ENCODE results near the gene CALHM6. TPM values are rescaled to one million over a fixed set of nuclear protein-coding genes. Genes with fewer than 3 reads are reported as not detected.

The CALHM6 gene
- total and polyA plus RNA-seq, 2 of the 8 experiments (the other 6 are each of a cell fraction or from before 2014, with no cell fraction given) = 0.93 to 1.8 TPM

DNA sequence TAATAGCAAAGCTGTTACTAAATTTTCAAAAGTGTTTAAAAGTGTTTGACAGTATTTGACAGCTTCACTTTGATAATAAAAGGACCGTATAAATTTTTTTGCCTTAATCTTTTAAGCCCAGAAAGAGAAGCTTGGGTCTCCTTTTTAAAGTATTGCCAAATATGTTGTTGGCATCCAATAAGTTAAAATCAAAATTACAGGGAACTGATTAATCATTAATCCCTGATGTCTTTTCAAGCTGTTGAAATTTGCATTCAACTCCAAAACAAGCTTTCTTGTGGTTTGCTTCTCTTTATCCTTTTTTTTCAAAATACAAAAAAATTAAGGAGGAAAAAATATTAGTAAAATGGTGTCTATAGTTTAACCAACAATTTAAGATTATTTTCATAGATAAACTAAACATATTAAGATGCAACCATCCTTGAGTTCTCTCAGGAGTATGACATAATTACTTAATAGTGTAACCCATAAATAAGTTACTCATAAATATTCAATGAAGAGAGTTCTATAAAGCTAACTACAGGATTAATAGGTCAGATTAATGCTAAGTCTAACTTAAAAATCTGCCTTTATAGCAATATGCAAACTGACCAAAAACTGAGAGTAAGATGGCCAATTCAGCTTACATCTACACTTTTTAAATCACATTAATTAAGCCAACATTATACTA lies 27.0 kb upstream of the CALHM6 start:
- Histone ChIP-seq H3K18ac (ENCODE audit: extremely low read depth, low read length) (no peak overlapping the region), H3K27ac (ENCODE audit: low read depth, low read length) (no peak overlapping the region), H3K4me2 (ENCODE audit: insufficient read depth in 1 of 2, low read depth in 2 of 2, low read length in 2 of 2) (no peak overlapping the region), H4K91ac (replicated peaks; ENCODE audit: insufficient read length, low read length) (no peak overlapping the region), H4K8ac (ENCODE audit: extremely low read depth, insufficient read depth, low read length) (no peak overlapping the region), H2BK20ac (ENCODE audit: low read length) (no peak overlapping the region), H4K5ac (ENCODE audit: insufficient read length, low read depth, low read length) (no peak overlapping the region), H3K9ac (replicated peaks in 1 of 4; ENCODE audit: extremely low read depth in 1 of 4, low read depth in 3 of 4, low read length in 3 of 4) (no peak overlapping the region), H3K14ac (ENCODE audit: insufficient read length) (no peak overlapping the region), H3K56ac (replicated peaks; ENCODE audit: insufficient read length, low read depth, low read length) (no peak overlapping the region), H2AFZ (ENCODE audit: low read length) (no peak overlapping the region), H3K9me3 (ENCODE audit: insufficient read depth in 2 of 2, low read depth in 1 of 2, low read length in 1 of 2) (no peaks in the 10 kb centered on the region), H2BK12ac (ENCODE audit: low read depth, low read length) (no peak overlapping the region), H2BK120ac (replicated peaks; ENCODE audit: low read depth, low read length) (no peak overlapping the region), H3K4me1 (replicated peaks in 1 of 4; ENCODE audit: control insufficient read depth in 3 of 4, insufficient read depth in 4 of 4, low read length in 3 of 4) (peaks cover 0 to 12% (median 4%) of the 10 kb centered on the region in 4 experiments; a peak in 3 of 7 replicates), H2AK5ac (ENCODE audit: low read depth, low read length) (no peak overlapping the region), H3K4me3 (ENCODE audit: extremely low read depth in 1 of 4, insufficient read depth in 2 of 4, low read depth in 3 of 4, low read length in 4 of 4) (no peak overlapping the region), H3K4ac (replicated peaks; ENCODE audit: insufficient read length, low read depth, low read length) (no peak overlapping the region), H4K20me1 (replicated peaks in 1 of 2; ENCODE audit: control insufficient read depth in 1 of 2, insufficient read depth in 2 of 2, low read length in 2 of 2) (no peaks in the 10 kb centered on the region), H3K23ac (ENCODE audit: insufficient read length) (no peak overlapping the region), H2BK15ac (ENCODE audit: low read length) (no peak overlapping the region), H3K27me3 (replicated peaks in 1 of 4; ENCODE audit: control insufficient read depth in 3 of 4, extremely low read depth in 1 of 4, insufficient read depth in 3 of 4, low read length in 3 of 4) (no peaks in the 10 kb centered on the region), H3K23me2 (ENCODE audit: low read depth, low read length) (no peaks in the 10 kb centered on the region), H3K36me3 (ENCODE audit: control insufficient read depth in 2 of 4, insufficient read depth in 4 of 4, low read length in 3 of 4) (peaks cover 0 to 9% (median 4%) of the 10 kb centered on the region in 4 experiments; a peak in 3 of 8 replicates), H2BK5ac (ENCODE audit: low read depth, low read length) (no peak overlapping the region), H3K79me2 (ENCODE audit: control insufficient read depth in 1 of 2, insufficient read depth in 2 of 2, low read length in 2 of 2) (no peaks in the 10 kb centered on the region), H3K79me1 (ENCODE audit: low read depth, low read length) (no peaks in the 10 kb centered on the region)
- ChIA-PET POLR2A (ENCODE audit: partially characterized antibody) (interaction anchor here (1.0 to 1.7 kb wide), 2 partner anchors 12 to 63 kb away, joined by 3 to 7 read pairs; no protein-coding TSS in a partner anchor), CTCF (ENCODE audit: partially characterized antibody) (interaction anchor here (1.1 to 4.4 kb wide), 3 partner anchors 10 to 146 kb away, joined by 4 to 39 read pairs (median 7); no protein-coding TSS in a partner anchor)
- WGBS, 2 experiments (ENCODE audit: extremely low coverage in 1 of 2, insufficient coverage in 1 of 2, insufficient read length in 1 of 2, insufficient replicate concordance in 2 of 2, low coverage in 1 of 2, low lambda C conversion rate in 2 of 2, missing lambda C conversion rate in 1 of 2) = 97% methylated on average over 1 of the region's 1 CpG; no CpG with 5 or more reads in 1 of the 2 experiments
- FAIRE-seq (no peak), DNase-seq (ENCODE audit: low read depth in 1 of 2, low spot score in 2 of 2) (no peak)
- TF ChIP-seq KDM1A (IDR thresholded peaks at IDR 0.05; ENCODE audit: borderline replicate concordance, low read length) (no peak), NANOG (IDR thresholded peaks at IDR 0.05; ENCODE audit: insufficient read depth, low read depth, low read length, poor library complexity, severe bottlenecking) (no peak), SP2 (IDR thresholded peaks at IDR 0.05; ENCODE audit: low read length) (no peak), CREB1 (IDR thresholded peaks at IDR 0.05) (no peak), RFX5 (IDR thresholded peaks at IDR 0.05; ENCODE audit: borderline replicate concordance, low read depth, low read length) (no peak), SP1 (IDR thresholded peaks at IDR 0.05; ENCODE audit: low read depth, low read length) (no peak)

Measured in H1 (cell line).